ENCODE results near the gene AANAT.

Gene AANAT

DNA sequence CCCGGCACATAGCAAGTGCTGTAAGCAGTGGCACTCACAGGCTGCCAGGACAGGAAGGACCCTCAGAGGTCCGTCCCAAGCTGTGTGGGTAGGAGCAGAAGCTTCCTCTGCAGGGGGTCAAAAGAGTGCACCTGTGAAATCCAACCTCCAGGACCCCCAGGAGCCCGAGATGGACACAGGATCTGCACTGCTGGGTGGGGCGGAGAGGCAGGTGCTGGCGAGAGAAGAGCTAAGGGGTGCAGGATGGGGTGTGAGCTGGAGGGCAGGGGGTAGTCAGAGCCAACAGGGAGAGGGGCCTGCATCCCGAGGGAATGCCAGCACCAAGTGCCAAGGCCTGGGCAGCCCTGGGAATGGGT lies 650 bp upstream of the AANAT start (continued):
- TF ChIP-seq, protein P1, sequence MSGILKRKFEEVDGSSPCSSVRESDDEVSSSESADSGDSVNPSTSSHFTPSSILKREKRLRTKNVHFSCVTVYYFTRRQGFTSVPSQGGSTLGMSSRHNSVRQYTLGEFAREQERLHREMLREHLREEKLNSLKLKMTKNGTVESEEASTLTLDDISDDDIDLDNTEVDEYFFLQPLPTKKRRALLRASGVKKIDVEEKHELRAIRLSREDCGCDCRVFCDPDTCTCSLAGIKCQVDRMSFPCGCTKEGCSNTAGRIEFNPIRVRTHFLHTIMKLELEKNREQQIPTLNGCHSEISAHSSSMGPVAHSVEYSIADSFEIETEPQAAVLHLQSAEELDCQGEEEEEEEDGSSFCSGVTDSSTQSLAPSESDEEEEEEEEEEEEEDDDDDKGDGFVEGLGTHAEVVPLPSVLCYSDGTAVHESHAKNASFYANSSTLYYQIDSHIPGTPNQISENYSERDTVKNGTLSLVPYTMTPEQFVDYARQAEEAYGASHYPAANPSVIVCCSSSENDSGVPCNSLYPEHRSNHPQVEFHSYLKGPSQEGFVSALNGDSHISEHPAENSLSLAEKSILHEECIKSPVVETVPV (CRISPR knock-in tag; IDR thresholded peaks at IDR 0.05) = no peak
- no peak for TF ChIP-seq GLIS3 (CRISPR knock-in tag; IDR thresholded peaks at IDR 0.05)
- no peak for TF ChIP-seq TCF4 (CRISPR knock-in tag; IDR thresholded peaks at IDR 0.05; ENCODE audit: borderline replicate concordance)
- no peak for TF ChIP-seq RARB (CRISPR knock-in tag; IDR thresholded peaks at IDR 0.05)
- TF ChIP-seq BACH2 (CRISPR knock-in tag; IDR thresholded peaks at IDR 0.05; ENCODE audit: borderline replicate concordance) = no peak

DNA sequence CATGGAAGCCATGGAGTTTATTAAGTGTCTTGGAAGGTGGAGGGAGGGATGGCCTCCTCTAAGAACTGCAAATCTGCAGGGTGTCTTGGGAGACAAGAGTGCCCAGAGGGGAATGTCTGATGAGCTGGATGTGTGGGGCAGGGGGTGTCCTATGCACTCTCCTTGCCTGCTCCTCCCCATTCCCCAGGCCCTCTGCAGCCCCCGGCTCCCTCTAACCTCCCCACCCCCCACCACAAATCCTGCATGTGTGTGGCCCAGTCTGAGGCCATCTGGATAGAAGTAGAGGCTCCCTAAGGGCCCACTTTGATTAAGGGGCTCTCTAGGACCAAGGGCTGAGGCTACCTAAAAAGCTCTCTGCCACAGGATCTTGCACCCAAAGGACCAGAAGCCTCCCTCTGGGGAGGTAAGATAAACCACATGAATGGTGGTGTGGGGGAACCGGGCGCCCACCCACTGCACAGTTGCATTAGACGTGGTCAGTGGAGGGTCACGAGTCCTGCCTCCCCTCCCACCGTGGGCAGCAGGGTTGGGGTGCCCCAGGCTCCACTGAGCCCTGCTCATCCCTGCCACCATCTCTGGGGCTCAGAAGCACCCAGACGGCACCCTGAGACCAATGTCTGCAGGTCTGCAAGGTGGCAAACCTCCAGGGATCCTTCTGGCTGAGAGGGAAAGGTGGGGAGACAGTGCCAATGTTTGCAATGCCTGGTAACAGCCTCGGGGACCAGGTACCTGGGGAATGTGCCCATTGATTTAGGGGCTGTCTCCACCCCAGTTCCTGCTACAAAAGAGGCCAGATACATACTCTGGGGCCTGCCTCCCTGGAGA lies 618 bp downstream of the AANAT start:
- TF ChIP-seq, protein P2, sequence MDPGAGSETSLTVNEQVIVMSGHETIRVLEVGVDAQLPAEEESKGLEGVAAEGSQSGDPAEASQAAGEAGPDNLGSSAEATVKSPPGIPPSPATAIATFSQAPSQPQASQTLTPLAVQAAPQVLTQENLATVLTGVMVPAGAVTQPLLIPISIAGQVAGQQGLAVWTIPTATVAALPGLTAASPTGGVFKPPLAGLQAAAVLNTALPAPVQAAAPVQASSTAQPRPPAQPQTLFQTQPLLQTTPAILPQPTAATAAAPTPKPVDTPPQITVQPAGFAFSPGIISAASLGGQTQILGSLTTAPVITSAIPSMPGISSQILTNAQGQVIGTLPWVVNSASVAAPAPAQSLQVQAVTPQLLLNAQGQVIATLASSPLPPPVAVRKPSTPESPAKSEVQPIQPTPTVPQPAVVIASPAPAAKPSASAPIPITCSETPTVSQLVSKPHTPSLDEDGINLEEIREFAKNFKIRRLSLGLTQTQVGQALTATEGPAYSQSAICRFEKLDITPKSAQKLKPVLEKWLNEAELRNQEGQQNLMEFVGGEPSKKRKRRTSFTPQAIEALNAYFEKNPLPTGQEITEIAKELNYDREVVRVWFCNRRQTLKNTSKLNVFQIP (CRISPR knock-in tag; IDR thresholded peaks at IDR 0.05; ENCODE audit: borderline replicate concordance, low read depth) = no peak
- TF ChIP-seq OSR1 (CRISPR knock-in tag; IDR thresholded peaks at IDR 0.05) = no peak
- TF ChIP-seq, protein P3, sequence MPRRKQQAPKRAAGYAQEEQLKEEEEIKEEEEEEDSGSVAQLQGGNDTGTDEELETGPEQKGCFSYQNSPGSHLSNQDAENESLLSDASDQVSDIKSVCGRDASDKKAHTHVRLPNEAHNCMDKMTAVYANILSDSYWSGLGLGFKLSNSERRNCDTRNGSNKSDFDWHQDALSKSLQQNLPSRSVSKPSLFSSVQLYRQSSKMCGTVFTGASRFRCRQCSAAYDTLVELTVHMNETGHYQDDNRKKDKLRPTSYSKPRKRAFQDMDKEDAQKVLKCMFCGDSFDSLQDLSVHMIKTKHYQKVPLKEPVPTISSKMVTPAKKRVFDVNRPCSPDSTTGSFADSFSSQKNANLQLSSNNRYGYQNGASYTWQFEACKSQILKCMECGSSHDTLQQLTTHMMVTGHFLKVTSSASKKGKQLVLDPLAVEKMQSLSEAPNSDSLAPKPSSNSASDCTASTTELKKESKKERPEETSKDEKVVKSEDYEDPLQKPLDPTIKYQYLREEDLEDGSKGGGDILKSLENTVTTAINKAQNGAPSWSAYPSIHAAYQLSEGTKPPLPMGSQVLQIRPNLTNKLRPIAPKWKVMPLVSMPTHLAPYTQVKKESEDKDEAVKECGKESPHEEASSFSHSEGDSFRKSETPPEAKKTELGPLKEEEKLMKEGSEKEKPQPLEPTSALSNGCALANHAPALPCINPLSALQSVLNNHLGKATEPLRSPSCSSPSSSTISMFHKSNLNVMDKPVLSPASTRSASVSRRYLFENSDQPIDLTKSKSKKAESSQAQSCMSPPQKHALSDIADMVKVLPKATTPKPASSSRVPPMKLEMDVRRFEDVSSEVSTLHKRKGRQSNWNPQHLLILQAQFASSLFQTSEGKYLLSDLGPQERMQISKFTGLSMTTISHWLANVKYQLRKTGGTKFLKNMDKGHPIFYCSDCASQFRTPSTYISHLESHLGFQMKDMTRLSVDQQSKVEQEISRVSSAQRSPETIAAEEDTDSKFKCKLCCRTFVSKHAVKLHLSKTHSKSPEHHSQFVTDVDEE (CRISPR knock-in tag; IDR thresholded peaks at IDR 0.05) = no peak
- TF ChIP-seq ESRRG (CRISPR knock-in tag; IDR thresholded peaks at IDR 0.05) = no peak
- no peak for TF ChIP-seq BACH2 (CRISPR knock-in tag; IDR thresholded peaks at IDR 0.05; ENCODE audit: borderline replicate concordance)
- no peak for TF ChIP-seq SNAI2 (CRISPR knock-in tag; IDR thresholded peaks at IDR 0.05)
- no peak for TF ChIP-seq ZFP3 (CRISPR knock-in tag; IDR thresholded peaks at IDR 0.05)
- no peak for TF ChIP-seq PPARA (CRISPR knock-in tag; IDR thresholded peaks at IDR 0.05; ENCODE audit: borderline replicate concordance)
- no peak for TF ChIP-seq ZNF8 (CRISPR knock-in tag; IDR thresholded peaks at IDR 0.05)
- no peak for TF ChIP-seq TCF4 (CRISPR knock-in tag; IDR thresholded peaks at IDR 0.05; ENCODE audit: borderline replicate concordance)
- no peak for ATAC-seq

DNA sequence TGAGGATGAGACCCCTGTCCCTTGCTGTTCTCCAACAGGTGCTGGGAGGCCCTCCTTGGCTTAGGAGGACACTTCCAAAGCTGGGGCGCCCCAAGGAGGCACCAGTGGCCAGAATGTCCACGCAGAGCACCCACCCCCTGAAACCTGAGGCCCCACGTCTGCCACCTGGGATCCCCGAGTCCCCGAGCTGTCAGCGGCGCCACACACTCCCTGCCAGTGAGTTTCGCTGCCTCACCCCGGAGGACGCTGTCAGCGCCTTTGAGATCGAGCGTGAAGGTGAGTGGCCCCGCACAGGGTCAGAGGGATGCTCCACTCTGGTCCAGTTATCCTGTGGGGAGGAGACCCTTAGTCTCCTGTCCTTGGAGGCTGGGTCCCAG lies 1.2 kb downstream of the AANAT start:
- ATAC-seq = no peak
- TF ChIP-seq GLIS3 (CRISPR knock-in tag; IDR thresholded peaks at IDR 0.05) (no peak), ZNF8 (CRISPR knock-in tag; IDR thresholded peaks at IDR 0.05) (no peak), TCF4 (CRISPR knock-in tag; IDR thresholded peaks at IDR 0.05; ENCODE audit: borderline replicate concordance) (no peak), CSDC2 (CRISPR knock-in tag; IDR thresholded peaks at IDR 0.05) (no peak), ARNTL (CRISPR knock-in tag; IDR thresholded peaks at IDR 0.05; ENCODE audit: borderline replicate concordance, low read depth) (no peak), ISL1 (CRISPR knock-in tag; IDR thresholded peaks at IDR 0.05) (no peak), ZC3H10 (CRISPR knock-in tag; IDR thresholded peaks at IDR 0.05) (no peak), TOX (CRISPR knock-in tag; IDR thresholded peaks at IDR 0.05; ENCODE audit: borderline replicate concordance) (no peak), SNAI2 (CRISPR knock-in tag; IDR thresholded peaks at IDR 0.05) (no peak), OSR1 (CRISPR knock-in tag; IDR thresholded peaks at IDR 0.05) (no peak), ZNF70 (CRISPR knock-in tag; IDR thresholded peaks at IDR 0.05) (no peak), ESRRG (CRISPR knock-in tag; IDR thresholded peaks at IDR 0.05) (no peak), PPARA (CRISPR knock-in tag; IDR thresholded peaks at IDR 0.05; ENCODE audit: borderline replicate concordance) (no peak), ZFP30 (CRISPR knock-in tag; IDR thresholded peaks at IDR 0.05) (no peak), RARB (CRISPR knock-in tag; IDR thresholded peaks at IDR 0.05) (no peak)
- TF ChIP-seq, protein P4, sequence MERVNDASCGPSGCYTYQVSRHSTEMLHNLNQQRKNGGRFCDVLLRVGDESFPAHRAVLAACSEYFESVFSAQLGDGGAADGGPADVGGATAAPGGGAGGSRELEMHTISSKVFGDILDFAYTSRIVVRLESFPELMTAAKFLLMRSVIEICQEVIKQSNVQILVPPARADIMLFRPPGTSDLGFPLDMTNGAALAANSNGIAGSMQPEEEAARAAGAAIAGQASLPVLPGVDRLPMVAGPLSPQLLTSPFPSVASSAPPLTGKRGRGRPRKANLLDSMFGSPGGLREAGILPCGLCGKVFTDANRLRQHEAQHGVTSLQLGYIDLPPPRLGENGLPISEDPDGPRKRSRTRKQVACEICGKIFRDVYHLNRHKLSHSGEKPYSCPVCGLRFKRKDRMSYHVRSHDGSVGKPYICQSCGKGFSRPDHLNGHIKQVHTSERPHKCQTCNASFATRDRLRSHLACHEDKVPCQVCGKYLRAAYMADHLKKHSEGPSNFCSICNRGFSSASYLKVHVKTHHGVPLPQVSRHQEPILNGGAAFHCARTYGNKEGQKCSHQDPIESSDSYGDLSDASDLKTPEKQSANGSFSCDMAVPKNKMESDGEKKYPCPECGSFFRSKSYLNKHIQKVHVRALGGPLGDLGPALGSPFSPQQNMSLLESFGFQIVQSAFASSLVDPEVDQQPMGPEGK (CRISPR knock-in tag; IDR thresholded peaks at IDR 0.05; ENCODE audit: borderline replicate concordance) = no peak
- TF ChIP-seq, protein P1 (CRISPR knock-in tag; IDR thresholded peaks at IDR 0.05) = no peak
- TF ChIP-seq, protein P2 (CRISPR knock-in tag; IDR thresholded peaks at IDR 0.05; ENCODE audit: borderline replicate concordance, low read depth) = no peak
- TF ChIP-seq, protein P5, sequence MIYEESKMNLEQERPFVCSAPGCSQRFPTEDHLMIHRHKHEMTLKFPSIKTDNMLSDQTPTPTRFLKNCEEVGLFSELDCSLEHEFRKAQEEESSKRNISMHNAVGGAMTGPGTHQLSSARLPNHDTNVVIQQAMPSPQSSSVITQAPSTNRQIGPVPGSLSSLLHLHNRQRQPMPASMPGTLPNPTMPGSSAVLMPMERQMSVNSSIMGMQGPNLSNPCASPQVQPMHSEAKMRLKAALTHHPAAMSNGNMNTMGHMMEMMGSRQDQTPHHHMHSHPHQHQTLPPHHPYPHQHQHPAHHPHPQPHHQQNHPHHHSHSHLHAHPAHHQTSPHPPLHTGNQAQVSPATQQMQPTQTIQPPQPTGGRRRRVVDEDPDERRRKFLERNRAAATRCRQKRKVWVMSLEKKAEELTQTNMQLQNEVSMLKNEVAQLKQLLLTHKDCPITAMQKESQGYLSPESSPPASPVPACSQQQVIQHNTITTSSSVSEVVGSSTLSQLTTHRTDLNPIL (CRISPR knock-in tag; IDR thresholded peaks at IDR 0.05; ENCODE audit: low read depth) = no peak

Data from SK-N-SH treated with all-trans-retinoic acid at 6 μM for 48 hours (cell line).